HepG2 (cell line): ENCODE measurements around the gene SBK2. TPM values are rescaled to one million over a fixed set of nuclear protein-coding genes. Genes with fewer than 3 reads are reported as not detected.

Experiments used
- ATF7-NPFF ChIP-seq: sonication (generic); formaldehyde crosslinking; IDR thresholded peaks from 2 replicates; pipeline ENCODE4 v1.8.1; 2023; ENCODE audit warnings: mild to moderate bottlenecking, low read depth, missing genetic modification reagents, moderate library complexity
- DBP ChIP-seq: sonication (generic); formaldehyde crosslinking; IDR thresholded peaks from 2 replicates; pipeline ENCODE4 v1.4.0; 2020; ENCODE audit warnings: missing genetic modification reagents; ENCODE audit errors: not compliant biosample characterization
- GFI1 ChIP-seq: sonication (generic); formaldehyde crosslinking; IDR thresholded peaks from 2 replicates; pipeline ENCODE4 v1.5.0; 2020; ENCODE audit warnings: missing genetic modification reagents, mild to moderate bottlenecking, borderline replicate concordance
- HOXA3 ChIP-seq: sonication (generic); formaldehyde crosslinking; IDR thresholded peaks from 2 replicates; pipeline ENCODE4 v1.5.0; 2020; ENCODE audit warnings: missing genetic modification reagents
- JUNB ChIP-seq: sonication (generic); formaldehyde crosslinking; IDR thresholded peaks from 2 replicates; pipeline ENCODE4 v1.8.0; 2022; ENCODE audit warnings: missing genetic modification reagents, mild to moderate bottlenecking, borderline replicate concordance
- SALL2 ChIP-seq: sonication (generic); formaldehyde crosslinking; IDR thresholded peaks from 2 replicates; pipeline ENCODE4 v1.8.1; 2023; ENCODE audit warnings: mild to moderate bottlenecking, missing genetic modification reagents, inconsistent platforms
- ZNF414 ChIP-seq: sonication (generic); formaldehyde crosslinking; IDR thresholded peaks from 2 replicates; pipeline ENCODE4 v1.5.0; 2020; ENCODE audit warnings: missing genetic modification reagents
- ZNF556 ChIP-seq: sonication (generic); formaldehyde crosslinking; IDR thresholded peaks from 2 replicates; pipeline ENCODE4 v1.4.0; 2020; ENCODE audit warnings: mild to moderate bottlenecking, missing genetic modification reagents, borderline replicate concordance
- ZNF562 ChIP-seq: sonication (generic); formaldehyde crosslinking; IDR thresholded peaks from 2 replicates; pipeline ENCODE4 v1.8.0; 2022; ENCODE audit warnings: missing genetic modification reagents, borderline replicate concordance
- ZNF646 ChIP-seq: sonication (generic); formaldehyde crosslinking; IDR thresholded peaks from 2 replicates; pipeline ENCODE4 v1.9.0; 2021; ENCODE audit warnings: mild to moderate bottlenecking, missing genetic modification reagents
- polyA plus RNA-seq, 8 experiments: library from polyadenylated mRNA; depleted of rRNA in 3 of 8; stranded (reverse) in 7 of 8; unstranded in 1 of 8; fragments of >200 nt; fragmentation: Illumina TruSeq in 4 of 8; extraction: Trizol in 4 of 8; gene quantifications; 2 replicates each; pipeline versions ENCODE4 v1.2.1 to v1.2.3, GENCODE V29; 2011 to 2016; ENCODE audit warnings: low read depth in 4 of 8, missing spikeins in 1 of 8, mixed read lengths in 1 of 8; ENCODE audit not compliant: insufficient read depth in 1 of 8
- total RNA-seq, 5 experiments: library from RNA; depleted of rRNA; stranded (reverse); fragments of >200 nt; fragmentation: Illumina TruSeq; extraction: Trizol; gene quantifications; 2 replicates each; pipeline ENCODE4 v1.2.3, GENCODE V29; 2016; ENCODE audit warnings: low read depth in 1 of 5
- TF ChIP-seq, protein P1 (sequence below): sonication (generic); formaldehyde crosslinking; IDR thresholded peaks from 2 replicates; pipeline ENCODE4 v1.5.0; 2020; ENCODE audit warnings: missing genetic modification reagents
- TF ChIP-seq, protein P2 (sequence below): IDR thresholded peaks from 2 replicates; pipeline ENCODE4 v1.6.1; 2016; ENCODE audit warnings: missing compliant biosample characterization, missing genetic modification reagents, borderline replicate concordance
- TF ChIP-seq, protein P3 (sequence below): IDR thresholded peaks from 2 replicates; pipeline ENCODE4 v1.6.1; 2016; ENCODE audit warnings: mild to moderate bottlenecking

SBK2 gene
- total and polyA plus RNA-seq, 2 of the 13 experiments (the other 11 are each of a cell fraction or from before 2014, with no cell fraction given) = 0.24 TPM; not detected in 1

GRCh38 chr19:55503502-55504251, 33.3 kb downstream of the SBK2 start (continued):
- TF ChIP-seq, protein P1, sequence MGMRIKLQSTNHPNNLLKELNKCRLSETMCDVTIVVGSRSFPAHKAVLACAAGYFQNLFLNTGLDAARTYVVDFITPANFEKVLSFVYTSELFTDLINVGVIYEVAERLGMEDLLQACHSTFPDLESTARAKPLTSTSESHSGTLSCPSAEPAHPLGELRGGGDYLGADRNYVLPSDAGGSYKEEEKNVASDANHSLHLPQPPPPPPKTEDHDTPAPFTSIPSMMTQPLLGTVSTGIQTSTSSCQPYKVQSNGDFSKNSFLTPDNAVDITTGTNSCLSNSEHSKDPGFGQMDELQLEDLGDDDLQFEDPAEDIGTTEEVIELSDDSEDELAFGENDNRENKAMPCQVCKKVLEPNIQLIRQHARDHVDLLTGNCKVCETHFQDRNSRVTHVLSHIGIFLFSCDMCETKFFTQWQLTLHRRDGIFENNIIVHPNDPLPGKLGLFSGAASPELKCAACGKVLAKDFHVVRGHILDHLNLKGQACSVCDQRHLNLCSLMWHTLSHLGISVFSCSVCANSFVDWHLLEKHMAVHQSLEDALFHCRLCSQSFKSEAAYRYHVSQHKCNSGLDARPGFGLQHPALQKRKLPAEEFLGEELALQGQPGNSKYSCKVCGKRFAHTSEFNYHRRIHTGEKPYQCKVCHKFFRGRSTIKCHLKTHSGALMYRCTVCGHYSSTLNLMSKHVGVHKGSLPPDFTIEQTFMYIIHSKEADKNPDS (CRISPR knock-in tag) = no peak
- TF ChIP-seq JUNB (CRISPR knock-in tag) (no peak), GFI1 (CRISPR knock-in tag) (no peak), ZNF562 (0 out of 2 replicates have a peak, but pooled peaks have one; percentile 54), SALL2 (CRISPR knock-in tag) (peak; percentile 69; the same call in 1 of the 2 replicates), DBP (CRISPR knock-in tag) (peak; percentile 56), ZNF646 (CRISPR knock-in tag) (peak; percentile 42; the same call in 1 of the 2 replicates), ZNF414 (CRISPR knock-in tag) (no peak), ATF7-NPFF (CRISPR knock-in tag) (peak; percentile 43; the same call in 1 of the 2 replicates), HOXA3 (CRISPR knock-in tag) (peak; percentile 84), ZNF556 (CRISPR knock-in tag) (0 out of 2 replicates have a peak, but pooled peaks have one; percentile 39)
- TF ChIP-seq, protein P2, sequence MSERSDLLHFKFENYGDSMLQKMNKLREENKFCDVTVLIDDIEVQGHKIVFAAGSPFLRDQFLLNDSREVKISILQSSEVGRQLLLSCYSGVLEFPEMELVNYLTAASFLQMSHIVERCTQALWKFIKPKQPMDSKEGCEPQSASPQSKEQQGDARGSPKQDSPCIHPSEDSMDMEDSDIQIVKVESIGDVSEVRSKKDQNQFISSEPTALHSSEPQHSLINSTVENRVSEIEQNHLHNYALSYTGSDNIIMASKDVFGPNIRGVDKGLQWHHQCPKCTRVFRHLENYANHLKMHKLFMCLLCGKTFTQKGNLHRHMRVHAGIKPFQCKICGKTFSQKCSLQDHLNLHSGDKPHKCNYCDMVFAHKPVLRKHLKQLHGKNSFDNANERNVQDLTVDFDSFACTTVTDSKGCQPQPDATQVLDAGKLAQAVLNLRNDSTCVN (CRISPR knock-in tag) = no peak
- TF ChIP-seq, protein P3, sequence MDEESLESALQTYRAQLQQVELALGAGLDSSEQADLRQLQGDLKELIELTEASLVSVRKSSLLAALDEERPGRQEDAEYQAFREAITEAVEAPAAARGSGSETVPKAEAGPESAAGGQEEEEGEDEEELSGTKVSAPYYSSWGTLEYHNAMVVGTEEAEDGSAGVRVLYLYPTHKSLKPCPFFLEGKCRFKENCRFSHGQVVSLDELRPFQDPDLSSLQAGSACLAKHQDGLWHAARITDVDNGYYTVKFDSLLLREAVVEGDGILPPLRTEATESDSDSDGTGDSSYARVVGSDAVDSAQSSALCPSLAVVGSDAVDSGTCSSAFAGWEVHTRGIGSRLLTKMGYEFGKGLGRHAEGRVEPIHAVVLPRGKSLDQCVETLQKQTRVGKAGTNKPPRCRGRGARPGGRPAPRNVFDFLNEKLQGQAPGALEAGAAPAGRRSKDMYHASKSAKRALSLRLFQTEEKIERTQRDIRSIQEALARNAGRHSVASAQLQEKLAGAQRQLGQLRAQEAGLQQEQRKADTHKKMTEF = 0 out of 2 replicates have a peak, but pooled peaks have one; percentile 42
